H1 (cell line): Measurements from ENCODE around the gene SLC25A51. TPM values are rescaled to one million over a fixed set of nuclear protein-coding genes. Genes with fewer than 3 reads are reported as not detected.

ENCODE experiments used
- CTCF ChIA-PET: fragments of 300-600 bp; sonication (Branson Sonifier 250); formaldehyde crosslinking; loops from one replicate; lab custom pipeline; 2021; ENCODE audit not compliant: partially characterized antibody; lab: Charles Lee
- POLR2A ChIA-PET: fragments of 300-600 bp; sonication (Branson Sonifier 250); formaldehyde crosslinking; loops from one replicate; lab custom pipeline; 2021; ENCODE audit warnings: inconsistent platforms; ENCODE audit not compliant: partially characterized antibody; lab: Charles Lee
- DNase-seq, 2 experiments: peaks; one replicate each; pipeline versions ENCODE4 v3.0.0 to v3.0.0-alpha.2; 2010 to 2022; ENCODE audit warnings: low spot score in 2 of 2, low read depth in 1 of 2, mixed read lengths in 1 of 2
- FAIRE-seq: peaks from 2 replicates; lab custom pipeline; 2011; peaks lifted over from hg19 to GRCh38; lab: Jason Lieb, UNC
- H2AFZ ChIP-seq: 2 replicates; pipeline ENCODE4 v1.8.1; 2012; ENCODE audit warnings: low read length, inconsistent platforms
- H2AK5ac ChIP-seq: 2 replicates; pipeline ENCODE4 v1.6.1; 2013; ENCODE audit warnings: low read depth, low read length
- H2BK120ac ChIP-seq: replicated peaks from 2 replicates; pipeline ENCODE3; 2013; ENCODE audit warnings: low read depth, low read length, inconsistent platforms
- H2BK12ac ChIP-seq: 2 replicates; pipeline ENCODE4 v1.6.1; 2013; ENCODE audit warnings: low read depth, low read length
- H2BK15ac ChIP-seq: 2 replicates; pipeline ENCODE4 v1.6.1; 2013; ENCODE audit warnings: low read length
- H2BK20ac ChIP-seq: 2 replicates; pipeline ENCODE4 v1.6.1; 2013; ENCODE audit warnings: low read length
- H2BK5ac ChIP-seq: 2 replicates; pipeline ENCODE4 v1.6.1; 2013; ENCODE audit warnings: low read depth, low read length
- H3K14ac ChIP-seq: 2 replicates; pipeline ENCODE4 v1.6.1; 2013; ENCODE audit warnings: inconsistent platforms; ENCODE audit not compliant: insufficient read length
- H3K18ac ChIP-seq: 2 replicates; pipeline ENCODE4 v1.6.1; 2013; ENCODE audit warnings: low read length; ENCODE audit errors: extremely low read depth
- H3K23ac ChIP-seq: 2 replicates; pipeline ENCODE4 v1.6.1; 2013; ENCODE audit warnings: inconsistent platforms; ENCODE audit not compliant: insufficient read length
- H3K23me2 ChIP-seq: 2 replicates; pipeline ENCODE4 v1.6.1; 2013; ENCODE audit warnings: low read depth, low read length
- H3K27ac ChIP-seq: 2 replicates; pipeline ENCODE4 v1.6.1; 2011; ENCODE audit warnings: low read depth, low read length, inconsistent platforms
- H3K27me3 ChIP-seq, 4 experiments: replicated peaks in 1 of 4; 1 replicate in 1 of 4; 2 replicates in 3 of 4; pipeline versions ENCODE4 v1.6.1 to v1.8.1; 2011 to 2013; ENCODE audit warnings: low read length in 3 of 4, mild to moderate bottlenecking in 3 of 4, inconsistent platforms in 2 of 4, mixed read lengths in 2 of 4, moderate library complexity in 1 of 4; ENCODE audit not compliant: control insufficient read depth in 3 of 4, insufficient read depth in 3 of 4; ENCODE audit errors: extremely low read depth in 1 of 4
- H3K36me3 ChIP-seq, 4 experiments: 2 replicates each; pipeline versions ENCODE4 v1.6.1 to v1.8.1; 2011 to 2013; ENCODE audit warnings: mild to moderate bottlenecking in 4 of 4, low read length in 3 of 4, moderate library complexity in 2 of 4, control low read depth in 1 of 4, inconsistent platforms in 1 of 4; ENCODE audit not compliant: insufficient read depth in 4 of 4, control insufficient read depth in 2 of 4
- H3K4ac ChIP-seq: replicated peaks from 2 replicates; pipeline ENCODE3; 2013; ENCODE audit warnings: low read length, low read depth, mixed read lengths, inconsistent platforms; ENCODE audit not compliant: insufficient read length
- H3K4me1 ChIP-seq, 4 experiments: replicated peaks in 1 of 4; 1 replicate in 1 of 4; 2 replicates in 3 of 4; pipeline versions ENCODE4 v1.6.1 to v1.8.1; 2011 to 2013; ENCODE audit warnings: low read length in 3 of 4, inconsistent platforms in 2 of 4, mixed read lengths in 1 of 4; ENCODE audit not compliant: insufficient read depth in 4 of 4, control insufficient read depth in 3 of 4
- H3K4me2 ChIP-seq, 2 experiments: 2 replicates each; pipeline versions ENCODE4 v1.6.1 to v1.8.1; 2011 to 2013; ENCODE audit warnings: low read depth in 2 of 2, low read length in 2 of 2, control low read depth in 1 of 2, inconsistent platforms in 1 of 2, mild to moderate bottlenecking in 1 of 2; ENCODE audit not compliant: insufficient read depth in 1 of 2
- H3K4me3 ChIP-seq, 4 experiments: fragments of 200-600, 300-600 bp in 1 of 4; sonication (generic), shearing (Covaris generic), sonication (Bioruptor Twin) in 1 of 4; 2 replicates each; pipeline versions ENCODE4 v1.5.1 to v1.8.1; 2011 to 2016; ENCODE audit warnings: low read length in 4 of 4, low read depth in 3 of 4, control low read depth in 2 of 4, inconsistent platforms in 2 of 4, mild to moderate bottlenecking in 2 of 4, mixed read lengths in 1 of 4, moderate library complexity in 1 of 4; ENCODE audit not compliant: insufficient read depth in 2 of 4; ENCODE audit errors: extremely low read depth in 1 of 4
- H3K56ac ChIP-seq: replicated peaks from 2 replicates; pipeline ENCODE3; 2013; ENCODE audit warnings: low read depth, mild to moderate bottlenecking, mixed read lengths, low read length, inconsistent platforms; ENCODE audit not compliant: insufficient read length
- H3K79me1 ChIP-seq: 2 replicates; pipeline ENCODE4 v1.6.1; 2013; ENCODE audit warnings: low read depth, low read length, control low read depth
- H3K79me2 ChIP-seq, 2 experiments: 2 replicates each; pipeline versions ENCODE4 v1.6.1 to v1.8.1; 2012 to 2013; ENCODE audit warnings: low read length in 2 of 2, mild to moderate bottlenecking in 2 of 2, inconsistent platforms in 1 of 2; ENCODE audit not compliant: insufficient read depth in 2 of 2, control insufficient read depth in 1 of 2
- H3K9ac ChIP-seq, 4 experiments: replicated peaks in 1 of 4; 1 replicate in 1 of 4; 2 replicates in 3 of 4; pipeline versions ENCODE4 v1.6.1 to v1.8.1; 2011 to 2013; ENCODE audit warnings: low read depth in 3 of 4, low read length in 3 of 4, control low read depth in 2 of 4, mild to moderate bottlenecking in 2 of 4, moderate library complexity in 2 of 4, inconsistent platforms in 1 of 4; ENCODE audit errors: extremely low read depth in 1 of 4
- H3K9me3 ChIP-seq, 2 experiments: 2 replicates each; pipeline versions ENCODE4 v1.6.1 to v1.8.1; 2012 to 2013; ENCODE audit warnings: mild to moderate bottlenecking in 2 of 2, moderate library complexity in 2 of 2, control low read depth in 1 of 2, inconsistent platforms in 1 of 2, low read depth in 1 of 2, low read length in 1 of 2, mixed read lengths in 1 of 2; ENCODE audit not compliant: insufficient read depth in 2 of 2
- H4K20me1 ChIP-seq, 2 experiments: replicated peaks in 1 of 2; 2 replicates each; pipeline versions ENCODE3 to v1.8.1; 2011 to 2013; ENCODE audit warnings: inconsistent platforms in 2 of 2, low read length in 2 of 2, mild to moderate bottlenecking in 1 of 2; ENCODE audit not compliant: insufficient read depth in 2 of 2, control insufficient read depth in 1 of 2
- H4K5ac ChIP-seq: 2 replicates; pipeline ENCODE4 v1.6.1; 2013; ENCODE audit warnings: low read length, low read depth, mixed read lengths, inconsistent platforms; ENCODE audit not compliant: insufficient read length
- H4K8ac ChIP-seq: 2 replicates; pipeline ENCODE4 v1.8.0; 2013; ENCODE audit warnings: mild to moderate bottlenecking, moderate library complexity, low read length, inconsistent platforms; ENCODE audit not compliant: insufficient read depth; ENCODE audit errors: extremely low read depth
- H4K91ac ChIP-seq: replicated peaks from 2 replicates; pipeline ENCODE3; 2013; ENCODE audit warnings: low read length, mixed read lengths, inconsistent platforms; ENCODE audit not compliant: insufficient read length
- ASH2L ChIP-seq: fragments of 200-600, 300-600 bp; sonication (generic); IDR thresholded peaks from one replicate; pipeline ENCODE4 v1.7.1; 2017; ENCODE audit warnings: low read length
- CBX5 ChIP-seq: fragments of 300-800, 300-1000 bp; sonication (generic); IDR thresholded peaks from 2 replicates; pipeline ENCODE4 v1.7.1; 2016; ENCODE audit warnings: antibody characterized with exemption, low read length, low read depth
- HDAC6 ChIP-seq: IDR thresholded peaks from one replicate; pipeline ENCODE4 v1.7.1; 2012; ENCODE audit warnings: low read depth, mild to moderate bottlenecking, inconsistent platforms, low read length, moderate library complexity
- JUND ChIP-seq: IDR thresholded peaks from 2 replicates; pipeline ENCODE4 v1.6.1; 2011; ENCODE audit warnings: mild to moderate bottlenecking, improper control_type of control experiment, low read length
- MAX ChIP-seq: IDR thresholded peaks from 2 replicates; pipeline ENCODE4 v1.6.1; 2012; ENCODE audit warnings: inconsistent platforms
- POU5F1 ChIP-seq: IDR thresholded peaks from 2 replicates; pipeline ENCODE4 v1.6.1; 2011; ENCODE audit warnings: low read depth, mild to moderate bottlenecking, low read length, moderate library complexity
- RAD21 ChIP-seq, 2 experiments: IDR thresholded peaks in 1 of 2; conservative IDR thresholded peaks in 1 of 2; 2 replicates each; pipeline ENCODE4 v1.6.1; 2011; ENCODE audit warnings: low read depth in 2 of 2, low read length in 2 of 2, improper control_type of control experiment in 1 of 2, inconsistent platforms in 1 of 2, mild to moderate bottlenecking in 1 of 2, moderate library complexity in 1 of 2
- SRF ChIP-seq: IDR thresholded peaks from 2 replicates; pipeline ENCODE4 v1.6.1; 2011; ENCODE audit warnings: mild to moderate bottlenecking, low read depth, low read length, moderate library complexity
- TBP ChIP-seq: IDR thresholded peaks from 2 replicates; pipeline ENCODE4 v1.6.1; 2011; ENCODE audit warnings: low read depth, low read length, improper control_type of control experiment
- TCF12 ChIP-seq: IDR thresholded peaks from 2 replicates; pipeline ENCODE4 v1.6.1; 2011; ENCODE audit warnings: low read depth, mild to moderate bottlenecking, low read length
- WGBS, 2 experiments: shearing (Covaris generic) in 1 of 2; methylation state at CpG; one replicate each; pipeline versions ENCODE4 v1.1.6 to v1.1.7; 2013 to 2015; ENCODE audit warnings: low lambda C conversion rate in 2 of 2, mixed read lengths in 2 of 2, inconsistent platforms in 1 of 2, low coverage in 1 of 2, missing lambda C conversion rate in 1 of 2; ENCODE audit not compliant: insufficient replicate concordance in 2 of 2, insufficient coverage in 1 of 2, insufficient read length in 1 of 2; ENCODE audit errors: extremely low coverage in 1 of 2, missing lambda C conversion rate in 1 of 2; 5-methylcytosine and 5-hydroxymethylcytosine counted together
- polyA plus RNA-seq, 7 experiments: library from polyadenylated mRNA; depleted of rRNA in 3 of 7; stranded (reverse) in 5 of 7; unstranded in 2 of 7; fragments of >200 nt in 5 of 7; fragments of 200-250 nt in 2 of 7; gene quantifications; 1 replicate in 5 of 7; 2 replicates in 1 of 7; 4 replicates in 1 of 7; pipeline versions ENCODE4 v1.2.1 to v1.2.3, GENCODE V29; 2011 to 2013; ENCODE audit warnings: missing spikeins in 2 of 7, mixed read lengths in 2 of 7
- total RNA-seq: library from RNA; stranded (reverse); fragmentation: NEBNext Ultra II Directional; extraction: Animal tissue kit (Norgen Biotek cat#: 25700); gene quantifications from 2 replicates; pipeline ENCODE4 v1.2.1, GENCODE V29; 2021
- TF ChIP-seq, protein P1 (sequence below): IDR thresholded peaks from 2 replicates; pipeline ENCODE4 v1.6.1; 2011; ENCODE audit warnings: low read depth, mild to moderate bottlenecking, low read length; ENCODE audit not compliant: insufficient read depth
- TF ChIP-seq, protein P2 (sequence below): IDR thresholded peaks from 2 replicates; pipeline ENCODE4 v1.6.1; 2011; ENCODE audit warnings: low read length, improper control_type of control experiment

The SLC25A51 gene
- total and polyA plus RNA-seq, 2 of the 8 experiments (the other 6 are each of a cell fraction or from before 2014, with no cell fraction given) = 8.0 to 14.5 TPM

DNA sequence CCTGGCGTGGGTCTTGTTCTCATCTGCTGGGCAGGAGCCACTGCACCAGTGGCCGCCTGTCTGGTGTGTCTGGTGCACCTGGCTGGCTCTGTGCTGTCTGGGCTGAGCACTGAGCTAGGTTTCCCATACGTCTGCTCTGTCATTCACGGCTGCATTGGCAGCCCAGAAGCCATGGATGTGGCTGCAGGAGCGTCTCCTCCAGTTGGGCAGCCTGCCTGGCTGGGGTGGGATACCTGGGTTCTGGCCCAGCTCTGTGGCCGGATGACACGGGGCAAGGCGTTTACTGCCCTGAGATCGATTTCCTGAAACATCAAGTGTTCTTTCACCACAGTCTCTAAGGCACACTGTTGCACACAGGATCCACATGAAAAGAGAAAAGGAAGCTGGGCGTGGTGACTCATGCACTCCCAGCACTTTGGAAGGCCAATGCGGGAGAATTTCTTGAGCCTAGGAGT lies 25.5 kb upstream of the SLC25A51 start:
- Histone ChIP-seq H2AFZ (no peak overlapping the region), H3K18ac (no peak overlapping the region), H4K5ac (no peak overlapping the region), H2BK15ac (no peak overlapping the region), H4K20me1 (peaks cover 0 to 3% of the 10 kb centered on the region in 2 experiments), H3K79me1 (0 out of 2 replicates have a peak, but pooled peaks cover 2% of the 10 kb centered on the region), H3K27ac (no peak overlapping the region), H3K9ac (no peak overlapping the region), H2BK5ac (no peak overlapping the region), H2AK5ac (no peak overlapping the region), H4K8ac (no peak overlapping the region), H3K36me3 (no peaks in the 10 kb centered on the region), H3K56ac (no peak overlapping the region), H2BK120ac (no peak overlapping the region), H3K4ac (no peak overlapping the region), H3K9me3 (no peaks in the 10 kb centered on the region), H4K91ac (no peak overlapping the region), H3K14ac (no peak overlapping the region), H3K79me2 (no peaks in the 10 kb centered on the region), H2BK12ac (no peak overlapping the region), H2BK20ac (no peak overlapping the region), H3K4me1 (peaks cover 0 to 12% (median 3%) of the 10 kb centered on the region in 4 experiments; a peak in 3 of 7 replicates), H3K23ac (no peak overlapping the region), H3K4me2 (no peak overlapping the region), H3K4me3 (no peak overlapping the region), H3K27me3 (no peaks in the 10 kb centered on the region), H3K23me2 (no peaks in the 10 kb centered on the region)
- DNase-seq (no peak), FAIRE-seq (no peak)
- ChIA-PET CTCF (interaction anchor here (0.7 to 1.4 kb wide), 3 partner anchors 12 to 16 kb away, joined by 3 to 9 read pairs (median 4); no protein-coding TSS in a partner anchor), POLR2A (no interaction called here)
- WGBS, 2 experiments = 85% methylated on average over 11 of the region's 11 CpGs; no CpG with 5 or more reads in 1 of the 2 experiments
- TF ChIP-seq TCF12 (no peak), JUND (no peak), MAX (no peak), RAD21 (IDR thresholded peaks at IDR 0.05 in 1 of 2, conservative IDR thresholded peaks at IDR 0.05 in 1 of 2; ENCODE audit: low read depth in 2 of 2, low read length in 2 of 2) (no peak), POU5F1 (no peak), ASH2L (no peak), HDAC6 (no peak), TBP (no peak), CBX5 (no peak), SRF (no peak)
- TF ChIP-seq, protein P1, sequence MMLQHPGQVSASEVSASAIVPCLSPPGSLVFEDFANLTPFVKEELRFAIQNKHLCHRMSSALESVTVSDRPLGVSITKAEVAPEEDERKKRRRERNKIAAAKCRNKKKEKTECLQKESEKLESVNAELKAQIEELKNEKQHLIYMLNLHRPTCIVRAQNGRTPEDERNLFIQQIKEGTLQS = no peak
- TF ChIP-seq, protein P2, sequence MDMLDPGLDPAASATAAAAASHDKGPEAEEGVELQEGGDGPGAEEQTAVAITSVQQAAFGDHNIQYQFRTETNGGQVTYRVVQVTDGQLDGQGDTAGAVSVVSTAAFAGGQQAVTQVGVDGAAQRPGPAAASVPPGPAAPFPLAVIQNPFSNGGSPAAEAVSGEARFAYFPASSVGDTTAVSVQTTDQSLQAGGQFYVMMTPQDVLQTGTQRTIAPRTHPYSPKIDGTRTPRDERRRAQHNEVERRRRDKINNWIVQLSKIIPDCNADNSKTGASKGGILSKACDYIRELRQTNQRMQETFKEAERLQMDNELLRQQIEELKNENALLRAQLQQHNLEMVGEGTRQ = no peak
